Right atrium auricular region (tissue), 2 donors: ENCODE data around the gene SQSTM1. TPM values are rescaled to one million over a fixed set of nuclear protein-coding genes. Genes with fewer than 3 reads are reported as not detected.

Experiments used
- DNase-seq: peaks from one replicate; pipeline ENCODE4 v3.0.0-alpha.2; 2019; ENCODE audit warnings: low spot score
- H3K27ac ChIP-seq, 2 donors: fragments of 200-600 bp; sonication (generic); 1 replicate in 1 of 2; 2 replicates in 1 of 2; pipeline ENCODE4 v1.5.1; 2016 to 2019
- H3K27me3 ChIP-seq, 2 donors: fragments of 200-600 bp; sonication (generic); one replicate each; pipeline versions ENCODE4 v1.5.1 to v1.6.0; 2017 to 2019
- H3K36me3 ChIP-seq: fragments of 200-600 bp; sonication (generic); one replicate; pipeline ENCODE4 v1.5.1; 2016
- H3K4me1 ChIP-seq, 2 donors: fragments of 200-600 bp; sonication (generic); one replicate each; pipeline versions ENCODE4 v1.5.1 to v1.6.0; 2017 to 2019
- H3K4me3 ChIP-seq, 2 donors: fragments of 200-600 bp; sonication (generic); 1 replicate in 1 of 2; 2 replicates in 1 of 2; pipeline ENCODE4 v1.5.1; 2017 to 2019; ENCODE audit warnings: mild to moderate bottlenecking in 1 of 2, moderate library complexity in 1 of 2
- H3K9me3 ChIP-seq, 2 donors: fragments of 200-600 bp; sonication (generic); one replicate each; pipeline ENCODE4 v1.5.1; 2019
- CTCF ChIP-seq, 2 donors: fragments of 200-600 bp; sonication (generic); IDR thresholded peaks; one replicate each; pipeline ENCODE4 v1.5.1; 2019; ENCODE audit warnings: antibody characterized with exemption in 2 of 2
- total RNA-seq, 2 donors: library from RNA; depleted of rRNA; stranded (reverse); fragments of >200 nt; gene quantifications; one replicate each; pipeline ENCODE4 v1.1.0, GENCODE V29; 2016

Gene SQSTM1
- total RNA-seq, 2 donors from 2014 or later: 379 to 436 TPM

DNA sequence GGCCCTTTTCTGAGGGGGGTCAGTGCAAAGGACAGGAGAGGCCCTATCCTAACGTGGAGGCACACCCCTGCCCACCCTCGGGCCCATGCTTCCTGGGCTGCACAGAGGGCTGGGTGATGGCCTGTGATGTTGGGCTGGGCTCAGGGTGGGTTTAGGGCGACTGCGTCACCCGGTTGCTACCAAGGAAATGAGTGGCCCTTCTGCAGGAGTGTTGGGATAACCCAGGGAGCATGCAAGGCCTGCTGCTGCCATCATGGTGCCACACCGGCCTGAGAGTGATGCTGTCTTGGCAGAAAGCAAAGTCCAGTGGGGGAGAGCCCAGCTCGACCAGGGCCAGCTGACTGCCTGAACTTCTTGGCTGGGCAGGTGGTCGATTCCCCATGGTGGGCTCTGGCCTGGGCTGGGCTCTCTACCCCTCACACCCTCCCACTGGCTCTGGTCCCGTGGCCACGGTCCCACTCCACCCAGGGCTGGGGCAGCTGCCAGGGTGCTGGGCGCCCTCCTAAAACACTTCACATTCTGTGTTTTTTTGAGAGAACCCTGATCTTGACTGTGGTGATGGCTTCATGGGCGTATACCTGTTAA is 59.5 kb downstream of the SQSTM1 start:
- H3K9me3 ChIP-seq: peaks cover 5 to 13% of the 10 kb centered on the region in 2 donors
- no peaks in the 10 kb centered on the region for H3K4me1 ChIP-seq
- TF ChIP-seq CTCF (IDR thresholded peaks at IDR 0.05): no peak
- peaks cover 48% of the 10 kb centered on the region for H3K36me3 ChIP-seq
- no peak overlapping the region for H3K27ac ChIP-seq
- no peak for DNase-seq
- H3K27me3 ChIP-seq: no peaks in the 10 kb centered on the region
- no peak overlapping the region for H3K4me3 ChIP-seq

DNA sequence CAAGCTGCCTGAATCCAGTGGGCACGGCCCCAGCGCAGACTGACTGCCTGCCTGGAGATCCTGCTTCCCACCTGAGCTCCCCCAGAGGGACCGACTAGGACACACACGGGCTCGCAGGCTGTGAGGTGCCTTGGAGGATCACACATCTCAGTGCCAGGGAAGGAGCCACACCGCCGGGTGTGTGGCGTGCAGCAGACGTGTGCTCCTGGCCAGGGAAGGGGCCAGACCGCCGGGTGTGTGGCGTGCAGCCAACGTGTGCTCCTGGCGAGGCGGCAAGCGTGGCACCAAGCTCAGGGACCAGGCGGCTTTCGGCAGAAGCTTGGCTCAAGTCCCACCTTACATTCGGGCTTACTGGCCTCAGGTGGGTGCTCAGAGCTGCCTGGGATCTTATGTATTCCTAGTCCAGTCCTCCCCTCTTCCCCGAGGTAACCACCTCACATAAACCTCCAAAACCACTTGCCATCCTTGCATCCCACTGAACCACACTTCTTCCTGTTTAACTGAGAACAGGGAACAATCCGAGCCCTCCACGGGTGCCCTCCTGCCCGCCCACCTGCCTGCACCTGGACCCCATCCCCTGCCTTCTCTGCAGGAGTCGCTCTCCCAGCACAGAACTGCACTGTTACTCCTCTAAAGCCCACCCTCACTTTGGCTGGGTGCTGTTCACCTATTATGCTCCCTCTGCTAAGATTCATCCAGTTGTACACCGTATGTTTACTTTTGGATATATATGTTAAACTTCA is 60.3 kb downstream of the SQSTM1 start:
- H3K36me3 ChIP-seq: peaks cover 51% of the 10 kb centered on the region

GRCh38 chr5:179882338-179882737 is 61.6 kb downstream of the SQSTM1 start:
- peaks cover 58% of the 10 kb centered on the region for H3K36me3 ChIP-seq
- no peak overlapping the region for H3K27ac ChIP-seq
- H3K9me3 ChIP-seq: peaks cover 5 to 13% of the 10 kb centered on the region in 2 donors
- no peak overlapping the region for H3K4me3 ChIP-seq
- H3K4me1 ChIP-seq: no peaks in the 10 kb centered on the region
- no peaks in the 10 kb centered on the region for H3K27me3 ChIP-seq
- no peak for DNase-seq
- no peak for TF ChIP-seq CTCF (IDR thresholded peaks at IDR 0.05)

More for the DNA sequence above, 60.3 kb downstream of the SQSTM1 start:
- peaks cover 5 to 13% of the 10 kb centered on the region in 2 donors for H3K9me3 ChIP-seq
- no peak for TF ChIP-seq CTCF (IDR thresholded peaks at IDR 0.05)
- H3K4me1 ChIP-seq: no peaks in the 10 kb centered on the region
- no peaks in the 10 kb centered on the region for H3K27me3 ChIP-seq
- H3K27ac ChIP-seq: no peak overlapping the region
- H3K4me3 ChIP-seq: no peak overlapping the region
- DNase-seq: no peak

- Histone ChIP-seq H3K36me3 (peaks cover 62% of the 10 kb centered on the region), H3K27me3 (no peaks in the 10 kb centered on the region), H3K4me3 (no peak overlapping the region), H3K9me3 (peaks cover 5 to 13% of the 10 kb centered on the region in 2 donors), H3K4me1 (no peaks in the 10 kb centered on the region), H3K27ac (no peak overlapping the region)
- no peak for TF ChIP-seq CTCF (IDR thresholded peaks at IDR 0.05)
- no peak for DNase-seq
Measured at GRCh38 chr5:179883163-179883562, 62.5 kb downstream of the SQSTM1 start.

- Histone ChIP-seq H3K36me3 (peaks cover 65% of the 10 kb centered on the region), H3K4me3 (no peak overlapping the region), H3K4me1 (no peaks in the 10 kb centered on the region), H3K27ac (no peak overlapping the region), H3K9me3 (peaks cover 5 to 13% of the 10 kb centered on the region in 2 donors), H3K27me3 (no peaks in the 10 kb centered on the region)
- TF ChIP-seq CTCF (IDR thresholded peaks at IDR 0.05): no peak
- no peak for DNase-seq
Measured at GRCh38 chr5:179885491-179886090, 64.9 kb downstream of the SQSTM1 start.
